Measurements from ENCODE around the gene CTRB2.
"Not testable (repeated sequence)": the region's sequence is repeated elsewhere in the genome, so short reads cannot be mapped to it uniquely, and the experiment has no call there.

The CTRB2 gene

GRCh38 chr16:75241955-75242354, 35.0 kb upstream of the CTRB2 start:
- no peak for DNase-seq

DNA sequence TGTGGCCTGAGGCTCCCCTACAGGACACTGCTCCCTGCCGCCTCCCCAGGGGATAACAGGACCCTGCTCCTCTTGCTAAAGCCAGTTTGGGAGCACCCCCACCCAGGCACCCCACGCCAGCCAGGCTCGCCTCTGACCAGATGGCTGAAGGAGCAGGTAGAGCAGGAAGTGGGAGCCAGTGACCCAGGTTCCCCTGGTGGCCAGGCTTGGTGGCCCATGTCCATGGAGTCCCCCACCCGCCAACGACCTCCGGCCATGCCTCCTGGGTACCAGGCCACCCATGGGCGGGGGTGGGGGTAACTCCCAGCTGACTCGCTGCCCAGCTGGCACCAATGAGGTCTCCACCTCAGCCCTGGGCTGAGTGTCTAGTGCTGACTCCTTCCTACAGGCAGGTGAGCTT, 34.5 kb upstream of the CTRB2 start:
- no peak for DNase-seq

DNA sequence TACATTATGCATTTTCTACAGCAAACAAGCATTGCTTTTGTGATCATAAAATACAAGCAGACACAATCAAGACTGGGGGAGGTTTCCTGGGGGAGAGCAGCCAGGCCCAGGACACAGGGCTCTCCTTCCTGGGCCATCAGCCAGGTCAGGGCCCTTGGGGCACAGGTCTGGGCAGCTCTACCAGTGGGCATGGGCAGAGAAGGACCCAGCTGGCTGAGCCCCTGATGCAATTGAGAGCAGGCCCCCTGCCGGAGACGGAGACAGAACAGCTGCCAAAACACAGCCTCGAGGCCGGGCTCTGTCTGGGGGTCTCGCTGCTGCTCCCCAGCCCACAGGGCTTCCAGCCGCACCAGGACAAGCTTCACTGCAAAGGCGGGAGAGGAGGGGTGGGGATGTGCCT, 33.7 kb upstream of the CTRB2 start:
- DNase-seq, result not testable (repeated sequence)

DNA sequence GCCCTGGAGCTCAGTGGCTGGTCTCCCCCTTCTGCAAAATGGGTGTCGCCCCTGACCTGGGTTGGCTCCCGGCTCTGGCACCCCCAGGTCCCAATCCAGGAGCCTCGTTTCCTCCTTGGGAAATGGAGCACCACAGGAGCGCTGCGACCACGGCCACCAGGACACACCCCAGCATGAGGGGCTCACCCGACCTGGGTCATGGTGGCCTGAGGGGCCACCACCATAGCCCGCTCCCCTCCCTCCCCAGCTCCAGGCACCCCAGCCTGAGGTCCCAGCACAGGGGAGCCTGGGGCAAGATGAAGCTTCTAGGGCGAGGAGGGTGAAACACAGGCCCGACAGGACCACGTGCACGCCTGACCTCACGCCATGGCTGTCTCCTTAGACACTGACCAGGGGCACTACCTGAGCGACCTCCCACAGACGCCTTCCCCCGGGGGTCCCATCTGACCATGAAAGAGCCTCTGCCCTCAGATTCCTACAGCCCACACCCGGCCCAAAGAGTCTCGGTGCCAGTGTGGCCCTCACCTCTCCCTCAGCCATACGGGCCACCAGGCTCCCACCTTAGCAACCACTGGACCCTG, 32.7 kb upstream of the CTRB2 start:
- DNase-seq, result no peak

DNA sequence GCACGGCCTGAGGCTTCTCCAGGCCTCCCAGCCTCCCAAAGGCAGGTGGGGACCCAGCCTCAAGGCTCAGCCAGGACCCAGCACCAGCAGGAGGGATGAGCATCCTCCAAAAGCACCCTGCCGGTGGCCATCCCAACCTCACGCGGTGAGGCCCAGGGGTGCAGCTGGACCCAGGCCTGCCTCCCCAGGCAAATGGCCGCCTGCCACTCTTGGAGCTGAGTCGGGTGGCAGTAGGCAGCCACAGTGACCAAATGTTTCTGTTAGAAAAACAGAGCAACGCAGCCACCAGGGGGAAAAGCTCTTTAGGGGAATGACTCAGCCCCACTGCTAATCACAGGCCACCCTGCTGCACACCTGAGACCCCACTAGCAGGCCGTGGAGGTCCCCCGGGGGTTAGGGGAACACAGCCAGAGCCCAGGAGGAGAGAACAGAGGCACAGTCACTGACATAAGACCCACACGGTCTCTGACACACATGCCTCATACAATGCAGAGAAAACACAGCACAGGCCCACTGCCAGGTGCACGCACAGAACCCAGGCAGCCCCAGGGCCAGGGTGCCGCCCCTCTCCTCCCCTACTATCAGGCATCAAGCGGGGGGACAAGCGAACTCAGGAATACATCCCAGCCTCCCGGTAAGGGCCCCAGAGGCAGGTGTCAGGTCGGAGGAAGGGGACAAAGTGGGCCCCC, 32.0 kb upstream of the CTRB2 start:
- peak; percentile 55 for DNase-seq

DNA sequence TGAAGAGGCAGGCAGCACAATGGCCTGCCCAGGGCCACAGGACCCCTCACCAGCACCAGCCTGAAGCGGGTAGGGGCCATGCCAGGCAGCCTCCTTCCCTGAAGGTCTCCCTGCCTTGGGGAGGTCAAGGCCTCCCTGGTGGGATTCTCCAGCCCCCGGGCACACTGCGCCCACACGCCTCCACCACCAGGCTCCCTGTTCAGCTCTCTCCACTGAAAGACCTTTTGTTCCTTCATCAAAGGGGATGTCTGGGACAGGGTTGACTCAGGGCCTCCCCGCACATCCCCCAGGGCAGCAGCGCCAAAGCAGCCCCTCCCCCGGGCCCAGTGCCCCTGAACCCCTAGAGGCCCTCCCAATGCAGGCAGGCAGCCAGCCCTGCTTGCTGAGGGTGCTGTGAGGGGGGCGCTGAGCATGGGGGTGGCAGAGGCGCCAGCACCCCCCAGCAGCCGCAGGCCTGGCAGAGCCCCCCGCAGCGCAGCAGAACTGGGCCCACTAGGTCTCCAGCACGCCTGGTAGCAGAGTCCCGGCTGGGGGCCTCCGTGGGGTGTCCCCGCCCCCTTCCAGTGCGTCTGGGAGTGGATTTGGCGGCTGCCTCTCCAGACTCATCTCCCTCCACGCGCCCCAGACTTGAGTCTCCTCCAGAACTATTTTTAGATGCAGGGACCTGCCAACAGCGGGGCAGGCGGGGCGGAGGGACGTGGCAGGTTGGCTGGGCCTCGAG, 31.3 kb upstream of the CTRB2 start:
- peak; percentile 77 for DNase-seq

DNA sequence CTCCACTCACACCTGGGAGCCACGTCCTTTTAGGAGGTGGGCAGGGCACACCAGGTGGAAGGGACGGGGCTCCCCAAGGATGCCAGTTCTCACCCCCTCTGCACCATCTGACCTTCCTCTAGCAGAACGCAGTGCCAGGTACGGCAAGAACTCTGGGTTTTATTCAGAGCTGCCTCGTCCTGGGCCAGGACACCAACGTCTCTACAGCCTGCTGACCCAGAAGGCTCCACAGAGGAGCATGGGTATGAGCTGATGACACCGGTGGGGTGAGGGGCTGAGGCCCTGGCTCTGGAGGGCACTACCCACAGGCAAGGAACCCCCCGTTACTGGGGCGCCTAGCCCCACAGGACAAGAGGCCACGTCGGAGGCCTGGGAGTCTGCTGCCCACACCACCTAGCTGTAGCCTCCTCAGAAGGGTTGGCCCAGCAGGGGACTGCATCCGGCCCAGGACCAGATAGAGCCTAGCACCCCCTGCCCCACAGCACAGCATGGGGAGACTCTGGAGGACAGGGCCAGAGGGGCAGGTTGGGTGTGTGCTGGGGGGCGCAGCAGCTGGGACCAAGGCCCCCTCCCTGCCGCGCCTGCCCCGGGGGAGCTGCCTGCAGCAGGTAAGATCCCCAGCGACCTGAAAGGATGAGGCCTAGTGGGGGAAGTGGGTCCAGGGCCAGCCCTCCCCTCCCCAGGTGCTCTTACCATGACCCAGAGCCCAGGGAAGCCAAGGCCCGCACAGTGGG, 30.6 kb upstream of the CTRB2 start:
- DNase-seq, result no peak

DNA sequence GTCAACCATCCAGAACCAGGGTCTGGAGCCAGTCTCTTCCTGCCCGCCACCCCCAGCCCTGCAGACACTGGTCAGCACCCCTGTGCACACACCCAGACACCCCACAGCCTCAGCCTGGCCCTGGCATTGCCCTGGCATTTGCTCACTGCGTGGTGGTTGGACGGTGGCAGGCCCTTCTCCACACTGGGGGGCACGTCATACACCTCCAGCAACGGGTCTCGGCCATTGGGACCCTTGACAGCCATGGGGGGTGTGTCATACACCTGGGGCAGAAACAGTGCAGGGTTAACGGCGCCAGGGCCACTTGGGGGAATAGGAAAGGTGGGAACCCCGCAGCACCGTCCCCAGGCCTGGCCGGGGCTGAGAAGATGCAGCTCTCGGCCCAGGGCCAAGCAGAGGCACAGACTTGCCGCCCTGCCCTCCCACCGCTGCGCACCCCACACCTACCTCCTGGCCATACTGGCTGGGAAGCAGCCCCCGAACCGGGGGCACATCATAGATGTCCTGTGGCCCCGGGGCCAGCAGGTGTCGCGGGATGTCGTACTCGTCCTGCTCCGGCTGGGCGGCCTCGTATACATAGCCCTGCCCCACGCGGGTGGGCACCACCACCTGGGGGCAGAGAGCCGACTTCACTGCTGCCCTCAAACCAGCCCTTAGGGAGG, 29.9 kb upstream of the CTRB2 start:
- no peak for DNase-seq

- no peak for DNase-seq
Observed at GRCh38 chr16:75236232-75236631, 29.3 kb upstream of the CTRB2 start.

DNA sequence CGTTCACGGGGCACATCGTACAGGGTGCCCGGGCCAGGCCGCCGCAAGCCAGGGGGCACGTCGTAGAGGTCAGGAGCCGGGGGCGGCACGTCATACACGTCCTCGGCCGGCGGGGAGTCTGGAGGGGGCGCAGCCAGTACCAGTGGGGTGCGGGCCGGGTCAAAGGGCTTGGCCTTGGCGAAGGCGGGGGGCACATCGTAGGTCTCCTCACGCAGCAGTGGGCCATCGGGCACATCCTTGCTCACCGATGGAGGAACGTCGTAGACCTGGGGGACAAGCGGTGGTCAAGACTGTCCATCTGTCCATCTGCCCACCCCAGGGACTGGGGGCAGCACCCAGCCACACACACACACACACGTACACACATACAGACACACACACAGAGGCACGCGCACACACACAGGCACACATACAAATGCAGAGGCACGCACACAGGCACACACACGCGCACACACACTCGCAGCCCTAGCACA, 28.8 kb upstream of the CTRB2 start:
- no peak for DNase-seq

DNA sequence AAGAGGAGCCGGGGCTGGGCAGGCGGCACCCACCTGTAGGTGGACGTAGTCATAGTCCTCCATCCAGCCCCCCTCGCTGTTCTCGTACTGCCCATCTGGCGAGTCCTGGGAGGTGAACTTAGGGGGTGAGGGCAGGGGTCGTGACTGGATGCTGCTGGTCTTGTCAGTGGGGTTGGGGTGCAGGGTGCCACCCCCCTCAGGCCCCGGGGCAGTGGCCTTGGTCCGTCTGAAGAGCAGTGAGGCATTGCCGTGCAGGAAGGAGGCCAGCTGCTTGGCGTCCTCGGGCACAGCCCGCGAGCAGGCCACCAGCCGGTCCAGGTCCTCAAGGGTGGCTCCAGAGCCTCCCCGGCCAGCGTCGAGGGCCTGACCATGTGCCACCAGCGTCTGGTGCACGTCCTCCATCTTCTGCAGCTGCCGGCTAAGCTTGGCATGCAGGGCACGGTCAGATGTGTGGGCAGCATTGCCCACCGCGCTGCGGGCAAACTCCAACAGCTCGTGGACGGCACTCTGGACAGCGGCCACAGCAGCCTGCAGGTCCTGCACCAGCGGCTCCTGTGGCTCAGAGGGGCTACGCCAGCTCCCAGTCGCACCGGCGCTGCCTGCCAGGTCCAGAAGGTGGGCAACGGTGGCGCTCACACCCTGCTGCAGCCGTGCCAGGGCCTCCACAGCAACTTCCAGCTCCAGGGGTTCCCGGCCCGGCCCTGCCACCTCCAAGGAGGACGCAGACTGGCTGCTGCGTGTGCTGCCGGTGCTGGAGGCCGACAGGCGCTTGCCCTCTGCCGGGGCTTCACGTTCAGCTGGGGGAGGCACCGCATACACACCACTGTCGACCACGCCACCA, 28.1 kb upstream of the CTRB2 start:
- no peak for DNase-seq

DNA sequence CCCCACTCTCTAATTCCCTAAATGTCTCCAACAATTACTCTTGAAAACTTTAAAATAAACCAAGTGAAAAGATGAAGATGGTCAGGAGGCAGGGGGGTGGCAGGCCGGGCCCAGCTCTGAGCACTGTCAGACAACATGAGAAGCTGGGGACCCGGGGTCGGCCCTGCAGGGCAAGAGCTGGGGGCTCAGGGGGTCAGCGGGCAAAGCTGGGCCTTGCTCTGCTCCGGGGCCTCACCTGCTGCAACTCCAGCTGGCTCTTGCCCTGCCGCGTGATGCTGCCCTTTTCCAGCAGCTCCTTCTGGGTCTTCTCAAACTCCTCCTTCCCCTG, 26.6 kb upstream of the CTRB2 start:
- DNase-seq, result no peak

DNA sequence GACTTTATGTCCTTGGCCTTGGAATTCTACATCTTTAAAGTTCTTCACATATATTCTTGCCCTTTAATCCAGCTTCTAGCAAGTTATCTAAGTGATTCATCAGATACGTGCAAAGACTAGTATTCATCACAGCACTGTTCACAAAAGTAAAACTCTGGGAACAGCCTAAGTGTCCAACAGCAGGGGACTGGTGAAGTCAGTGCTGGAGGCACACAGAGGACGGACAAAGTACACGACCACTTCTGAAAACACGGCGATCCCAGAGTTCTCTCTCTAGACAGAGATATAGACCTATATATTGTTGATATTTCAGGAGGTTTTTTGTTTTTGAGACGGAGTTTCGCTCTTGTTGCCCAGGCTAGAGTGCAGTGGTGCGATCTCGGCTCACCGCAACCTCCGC, 24.6 kb upstream of the CTRB2 start:
- DNase-seq, result no peak

DNA sequence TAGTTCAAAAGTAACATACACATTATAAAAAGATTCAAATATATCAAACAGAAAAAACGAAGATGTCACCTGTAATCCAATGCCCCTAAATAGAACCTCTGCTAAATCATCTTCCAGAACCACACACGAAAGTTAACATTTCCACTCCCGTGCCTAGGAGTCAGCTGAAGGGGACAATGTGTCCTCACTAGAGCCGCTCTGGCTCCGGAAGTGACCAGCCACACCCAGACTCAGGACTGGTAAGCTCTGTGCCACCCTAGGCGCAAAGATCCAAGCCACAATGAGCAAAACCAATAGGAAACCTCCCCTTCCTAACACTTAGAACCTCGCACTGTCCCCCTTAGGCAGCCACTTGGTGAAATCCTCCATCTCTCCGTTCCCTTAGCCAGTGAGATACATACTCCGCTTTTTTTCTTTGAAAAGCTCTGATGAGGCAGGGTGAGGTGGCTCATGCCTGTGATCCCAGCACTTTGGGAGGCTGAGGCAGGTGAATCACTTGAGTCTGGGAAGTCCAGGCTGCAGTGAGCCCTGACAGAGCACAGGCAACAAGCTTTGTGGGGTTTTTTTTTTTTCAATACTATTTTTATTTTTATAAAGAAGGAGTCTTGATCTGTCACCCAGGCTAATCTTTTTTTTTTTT, 23.6 kb upstream of the CTRB2 start:
- DNase-seq, result no peak

GRCh38 chr16:75229172-75230031, 22.4 kb upstream of the CTRB2 start:
- DNase-seq, result no peak

GRCh38 chr16:75228143-75228976, 21.4 kb upstream of the CTRB2 start:
- DNase-seq, result no peak

GRCh38 chr16:75227361-75228142, 20.6 kb upstream of the CTRB2 start:
- DNase-seq, result no peak

DNA sequence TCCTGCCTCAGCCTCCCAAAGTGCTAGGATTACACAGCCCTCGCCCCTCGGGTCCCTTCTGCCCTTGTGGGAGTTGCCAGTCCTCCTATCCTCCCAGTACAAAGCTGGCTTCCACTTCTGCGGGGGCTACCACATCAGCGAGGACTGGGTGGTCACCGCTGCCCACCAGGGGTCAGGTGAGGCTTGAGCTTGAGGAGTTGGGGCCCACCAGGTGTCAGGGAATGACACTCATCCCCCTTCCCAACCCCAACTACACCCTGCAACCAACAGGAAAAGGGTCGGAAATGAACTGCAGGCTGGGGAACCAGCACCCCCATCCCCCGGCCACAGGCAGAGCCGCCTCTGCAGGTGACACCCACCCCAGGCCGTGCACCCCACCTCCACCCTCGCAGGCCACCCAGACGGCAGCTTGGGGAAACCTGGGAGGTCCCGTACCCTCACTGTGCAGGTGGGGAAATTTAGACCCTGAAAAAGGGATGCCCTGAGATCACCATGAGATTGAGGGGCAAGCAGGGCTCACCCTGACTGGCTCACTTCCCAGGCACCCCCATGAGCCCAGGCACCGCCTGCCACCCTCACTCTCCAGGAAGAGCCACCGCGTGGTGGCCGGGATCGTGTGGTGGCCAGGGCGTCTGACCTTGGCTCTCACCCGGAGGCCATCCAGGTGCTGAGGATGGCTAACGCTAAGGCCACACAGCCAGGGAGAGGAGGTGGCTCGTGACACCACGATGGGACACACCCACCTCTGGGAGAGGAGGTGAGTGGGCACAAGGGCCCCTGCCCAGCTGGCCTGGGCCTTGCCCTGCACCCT, 19.8 kb upstream of the CTRB2 start:
- DNase-seq, result no peak

Measured in EL (cell line).